ENCODE measurements around the gene FSIP1.

The FSIP1 gene

DNA sequence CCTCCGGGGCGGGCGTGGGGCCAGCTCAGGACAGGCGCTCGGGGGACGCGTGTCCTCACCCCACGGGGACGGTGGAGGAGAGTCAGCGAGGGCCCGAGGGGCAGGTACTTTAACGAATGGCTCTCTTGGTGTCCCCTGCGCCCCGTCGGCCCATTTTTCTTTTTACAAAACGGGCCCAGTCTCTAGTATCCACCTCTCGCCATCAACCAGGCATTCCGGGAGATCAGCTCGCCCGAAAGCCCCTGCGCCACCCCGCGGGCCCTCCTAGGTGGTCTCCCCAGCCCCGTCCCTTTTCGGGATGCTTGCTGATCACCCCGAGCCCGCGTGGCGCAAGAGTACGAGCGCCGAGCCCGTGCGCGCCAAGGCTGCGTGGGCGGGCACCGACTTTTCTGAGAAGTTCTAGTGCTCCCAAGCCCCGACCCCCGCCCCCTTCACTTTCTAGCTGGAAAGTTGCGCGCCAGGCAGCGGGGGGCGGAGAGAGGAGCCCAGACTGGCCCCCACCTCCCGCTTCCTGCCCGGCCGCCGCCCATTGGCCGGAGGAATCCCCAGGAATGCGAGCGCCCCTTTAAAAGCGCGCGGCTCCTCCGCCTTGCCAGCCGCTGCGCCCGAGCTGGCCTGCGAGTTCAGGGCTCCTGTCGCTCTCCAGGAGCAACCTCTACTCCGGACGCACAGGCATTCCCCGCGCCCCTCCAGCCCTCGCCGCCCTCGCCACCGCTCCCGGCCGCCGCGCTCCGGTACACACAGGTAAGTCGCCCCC is 202.0 kb downstream of the FSIP1 start, which contains the start of gene THBS1:
TSS of gene THBS1 (plus strand) at position 595 of the 757 bp plus-strand sequence. CDS start 779 bp downstream, outside the sequence.
- DNase-seq, result peak; percentile 78

DNA sequence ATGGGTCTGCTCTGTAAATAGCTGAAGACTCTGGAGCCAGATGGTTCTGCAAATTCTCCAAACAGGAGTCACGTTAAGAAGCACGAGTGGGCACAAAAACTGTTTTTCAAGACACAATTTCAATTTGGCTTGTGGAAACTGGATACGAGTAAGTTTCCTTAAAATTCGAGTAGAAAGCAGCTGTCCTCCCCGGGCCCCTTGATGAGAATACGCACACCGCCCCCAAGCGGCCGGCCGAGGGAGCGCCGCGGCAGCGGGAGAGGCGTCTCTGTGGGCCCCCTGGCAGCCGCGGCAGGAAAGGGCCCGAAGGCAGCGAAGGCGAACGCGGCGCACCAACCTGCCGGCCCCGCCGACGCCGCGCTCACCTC is 202.5 kb downstream of the FSIP1 start:
- peak; percentile 87 for DNase-seq

DNA sequence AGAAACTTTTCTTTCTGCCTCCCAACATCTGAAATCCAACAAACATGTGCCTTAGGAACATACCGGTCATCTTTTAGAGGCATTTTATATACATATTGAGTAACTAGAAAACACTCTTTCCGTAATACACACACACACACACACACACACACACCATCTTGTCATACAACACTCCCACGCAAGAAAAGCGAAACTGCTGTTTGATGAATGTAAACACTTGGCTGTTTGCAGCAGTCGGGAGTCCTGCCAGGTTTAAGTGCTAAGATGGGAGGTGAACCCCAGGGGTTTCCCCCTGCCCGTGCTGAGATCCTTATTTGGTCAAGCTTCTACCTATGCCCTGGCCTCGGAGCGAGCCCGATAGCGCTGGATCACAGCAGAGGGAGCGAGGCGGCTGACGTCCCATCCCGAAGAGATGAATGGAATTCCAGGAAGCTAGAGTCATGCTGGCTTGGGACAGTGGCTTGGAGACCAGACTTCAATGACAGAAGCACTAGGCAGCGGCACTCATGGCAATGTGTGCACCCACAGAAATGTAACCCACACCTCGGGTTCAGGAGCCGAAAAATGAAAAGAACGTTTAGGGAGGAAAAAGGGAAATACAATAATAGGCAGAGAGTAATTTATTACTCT is 203.0 kb downstream of the FSIP1 start:
- DNase-seq, result peak; percentile 81

- DNase-seq, result no peak
Measured at GRCh38 chr15:39578851-39579486, 203.7 kb downstream of the FSIP1 start.

DNA sequence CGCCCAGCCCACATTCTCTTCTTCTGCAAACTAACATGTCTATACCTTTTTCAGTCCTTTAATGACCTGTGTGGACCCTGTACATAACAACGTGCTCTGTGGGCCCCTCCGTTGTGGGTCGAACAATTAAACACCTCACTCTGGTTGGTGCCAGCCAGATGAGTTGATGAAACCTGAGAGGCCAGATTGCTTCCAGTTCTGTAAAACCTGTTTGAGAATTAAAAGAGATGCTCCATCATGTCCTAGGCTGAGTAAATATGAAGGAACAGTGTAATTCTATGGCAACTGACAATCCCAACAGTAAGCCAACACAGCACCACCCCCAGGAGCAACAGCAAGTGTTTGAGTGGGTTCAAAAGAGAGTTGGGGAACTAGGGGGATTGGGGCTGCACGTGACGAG is 207.5 kb downstream of the FSIP1 start:
- no peak for DNase-seq

GRCh38 chr15:39574427-39574826 is 208.2 kb downstream of the FSIP1 start:
- no peak for DNase-seq

DNA sequence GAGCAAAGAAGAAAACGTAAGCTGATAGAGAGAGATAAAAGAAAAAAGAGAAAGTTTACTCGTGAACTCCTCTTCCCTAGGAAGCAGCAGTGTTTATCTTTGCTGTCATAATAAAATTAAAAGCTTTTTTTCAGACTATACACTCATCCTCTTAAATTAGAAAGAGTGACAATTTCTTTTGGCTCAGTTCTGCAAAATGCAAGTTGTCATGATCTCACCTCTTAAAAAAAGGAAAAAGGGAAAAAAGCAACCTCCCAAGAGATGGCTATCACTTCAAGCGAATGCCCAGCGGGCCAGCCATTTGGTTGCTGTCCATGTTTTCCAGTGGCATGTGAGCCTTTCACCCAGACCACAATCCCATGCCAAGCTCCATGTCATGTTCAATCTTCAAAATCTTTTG is 208.8 kb downstream of the FSIP1 start:
- DNase-seq, result no peak

DNA sequence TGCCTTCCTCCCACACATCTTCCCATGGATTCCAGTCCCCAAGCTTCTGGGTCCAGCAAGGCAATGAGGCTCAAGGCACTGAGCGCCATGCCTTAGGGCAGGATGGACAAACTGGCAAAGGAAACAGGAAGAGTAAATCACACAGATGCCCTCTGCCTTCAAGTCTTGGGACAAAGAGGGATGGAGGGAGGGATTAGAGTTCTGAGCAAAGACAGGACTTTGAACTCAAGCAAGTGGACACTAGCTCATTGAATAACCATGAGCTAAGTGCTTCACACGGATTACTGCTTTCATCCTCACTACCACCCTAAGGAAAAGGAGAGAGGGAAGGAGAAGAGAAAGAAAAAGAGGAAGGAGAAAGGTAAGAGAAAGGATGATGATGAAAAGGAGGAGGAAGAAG is 209.4 kb downstream of the FSIP1 start:
- DNase-seq, result no peak

- no peak for DNase-seq
Measured at GRCh38 chr15:39565851-39566250, 216.8 kb downstream of the FSIP1 start.

GRCh38 chr15:39564972-39565665 is 217.5 kb downstream of the FSIP1 start:
- DNase-seq, result no peak

DNA sequence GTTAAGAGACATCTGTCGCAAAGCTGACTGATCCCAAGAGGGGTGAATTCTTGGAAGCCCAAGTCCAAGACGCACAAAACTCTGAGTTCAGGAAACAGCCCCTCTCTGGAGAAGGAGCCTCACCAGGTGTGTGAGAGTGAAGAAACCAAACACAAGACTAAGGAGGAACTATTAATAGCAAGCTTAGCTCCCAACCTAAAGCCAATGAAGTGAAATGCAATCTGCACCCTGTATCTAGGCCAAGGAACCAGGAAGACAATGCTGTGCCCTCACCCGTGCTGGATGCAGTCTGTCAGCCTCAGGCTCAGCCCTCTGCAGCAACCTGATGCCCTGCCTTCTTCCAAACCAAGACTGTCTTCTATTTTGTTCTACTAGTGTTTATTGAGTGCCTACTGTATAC is 224.2 kb downstream of the FSIP1 start:
- DNase-seq, result no peak

- DNase-seq, result no peak
Measured at GRCh38 chr15:39556461-39556860, 226.2 kb downstream of the FSIP1 start.

GRCh38 chr15:39555885-39556284 is 226.8 kb downstream of the FSIP1 start:
- DNase-seq, result no peak

DNA sequence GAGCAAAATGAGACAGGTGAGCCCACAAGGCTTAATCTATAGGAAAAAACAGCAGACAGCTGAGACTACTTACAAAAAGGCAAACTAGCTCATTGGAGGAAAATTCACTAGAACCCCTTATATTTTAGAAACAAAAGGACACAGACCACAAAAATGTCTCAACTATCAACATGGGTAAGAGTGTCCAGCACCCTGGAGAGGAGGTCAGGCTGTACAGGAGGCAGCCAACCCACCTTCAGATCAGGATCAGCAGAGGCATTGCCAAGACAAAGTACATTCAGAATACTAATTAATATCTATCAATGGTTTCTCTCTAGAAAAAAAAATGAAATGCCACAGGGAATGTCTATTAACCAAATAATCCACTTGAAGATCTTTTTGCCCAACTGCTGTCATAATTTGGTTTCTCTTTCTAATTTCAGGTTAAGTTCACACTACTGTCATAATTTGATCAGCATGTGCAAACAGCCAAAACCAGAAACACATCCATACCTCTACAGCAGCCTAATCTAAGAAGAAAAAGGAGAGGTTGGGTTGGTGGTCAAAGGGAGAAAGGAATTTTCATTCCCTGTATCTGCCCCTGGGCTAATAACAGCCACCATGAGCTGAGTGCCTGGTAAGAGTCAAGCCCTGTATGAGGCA is 227.8 kb downstream of the FSIP1 start:
- no peak for DNase-seq

DNA sequence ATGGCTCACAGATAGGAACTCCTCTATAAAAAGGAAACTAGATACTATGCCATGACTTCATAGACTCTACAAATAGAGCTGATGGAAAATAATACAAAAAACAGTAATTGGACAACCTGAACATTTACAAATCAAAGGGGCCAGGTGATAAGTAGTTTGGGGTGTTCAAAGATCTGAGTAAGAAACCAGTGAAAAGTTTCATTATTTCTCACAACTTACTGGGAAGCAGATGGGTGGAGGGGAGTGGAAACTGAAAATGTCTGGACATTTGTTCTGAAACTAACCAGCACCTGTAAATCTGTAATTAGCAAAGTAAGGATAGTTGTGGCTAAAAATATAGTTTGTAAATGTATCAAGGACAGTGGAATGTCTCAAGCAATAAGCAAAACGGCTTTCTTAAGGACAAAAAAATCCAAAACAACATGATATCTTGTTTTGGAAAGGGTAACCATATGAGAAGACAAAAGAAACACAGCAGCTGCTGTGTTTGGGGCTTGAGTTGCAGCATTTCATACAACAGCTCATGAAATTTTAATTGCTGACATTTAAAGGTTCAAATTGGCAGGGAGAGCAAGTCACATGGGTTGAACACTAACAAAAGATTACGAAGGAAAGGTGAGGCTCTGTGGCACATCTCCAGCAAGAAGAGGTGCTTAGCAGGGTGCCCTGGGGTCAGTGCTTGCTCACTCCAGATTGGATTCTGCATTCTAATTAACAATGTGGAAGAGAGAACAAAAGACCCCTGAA is 228.5 kb downstream of the FSIP1 start:
- no peak for DNase-seq

DNA sequence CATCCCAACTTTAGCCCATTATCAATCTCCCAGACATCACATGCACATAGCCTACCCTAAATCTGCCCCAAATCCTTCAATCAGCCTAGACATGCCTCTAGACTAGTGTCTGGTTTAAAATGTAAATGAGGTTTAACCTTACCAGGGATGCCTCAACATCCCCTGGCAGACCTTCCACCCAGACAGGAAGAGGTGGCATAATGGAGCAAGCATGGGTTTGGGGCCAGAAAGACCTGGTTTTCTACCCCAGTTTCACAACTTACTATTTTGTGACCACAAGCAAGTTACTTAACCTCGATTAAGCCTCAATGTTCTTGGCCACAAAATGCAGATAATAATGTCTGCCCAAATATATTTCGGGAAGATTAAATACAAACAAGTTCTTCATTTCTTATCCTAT is 230.1 kb downstream of the FSIP1 start:
- DNase-seq, result no peak

- no peak for DNase-seq
Measured at GRCh38 chr15:39551476-39551875, 231.2 kb downstream of the FSIP1 start.

Data from HCEC 1CT (cell line).